ENCODE results near the gene IZUMO4.

- TF ChIP-seq, protein P1, sequence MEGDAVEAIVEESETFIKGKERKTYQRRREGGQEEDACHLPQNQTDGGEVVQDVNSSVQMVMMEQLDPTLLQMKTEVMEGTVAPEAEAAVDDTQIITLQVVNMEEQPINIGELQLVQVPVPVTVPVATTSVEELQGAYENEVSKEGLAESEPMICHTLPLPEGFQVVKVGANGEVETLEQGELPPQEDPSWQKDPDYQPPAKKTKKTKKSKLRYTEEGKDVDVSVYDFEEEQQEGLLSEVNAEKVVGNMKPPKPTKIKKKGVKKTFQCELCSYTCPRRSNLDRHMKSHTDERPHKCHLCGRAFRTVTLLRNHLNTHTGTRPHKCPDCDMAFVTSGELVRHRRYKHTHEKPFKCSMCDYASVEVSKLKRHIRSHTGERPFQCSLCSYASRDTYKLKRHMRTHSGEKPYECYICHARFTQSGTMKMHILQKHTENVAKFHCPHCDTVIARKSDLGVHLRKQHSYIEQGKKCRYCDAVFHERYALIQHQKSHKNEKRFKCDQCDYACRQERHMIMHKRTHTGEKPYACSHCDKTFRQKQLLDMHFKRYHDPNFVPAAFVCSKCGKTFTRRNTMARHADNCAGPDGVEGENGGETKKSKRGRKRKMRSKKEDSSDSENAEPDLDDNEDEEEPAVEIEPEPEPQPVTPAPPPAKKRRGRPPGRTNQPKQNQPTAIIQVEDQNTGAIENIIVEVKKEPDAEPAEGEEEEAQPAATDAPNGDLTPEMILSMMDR (IDR thresholded peaks at IDR 0.05; ENCODE audit: poor library complexity): no peak
- TF ChIP-seq EZH2phosphoT487 (IDR thresholded peaks at IDR 0.05; ENCODE audit: low read depth, severe bottlenecking, unreplicated experiment) (no peak), EZH2 (IDR thresholded peaks at IDR 0.05; ENCODE audit: borderline replicate concordance) (no peak)
These were observed 26.3 kb downstream of the IZUMO4 start for GRCh38 chr19:2122982-2123381.
